GM23248 (cell line): ENCODE data around the gene CCDC89. TPM values are rescaled to one million over a fixed set of nuclear protein-coding genes. Genes with fewer than 3 reads are reported as not detected.

ENCODE experiments used
- DNase-seq: peaks from one replicate; pipeline ENCODE4 v3.0.0-alpha.2; 2015
- H2AFZ ChIP-seq: fragments of 200-600 bp; sonication (generic); 2 replicates; pipeline ENCODE4 v1.6.1; 2016; ENCODE audit warnings: antibody characterized with exemption
- H3F3A ChIP-seq: fragments of 200-600 bp; sonication (generic); 2 replicates; pipeline ENCODE4 v1.6.1; 2016; ENCODE audit warnings: mild to moderate bottlenecking, antibody characterized with exemption, mixed run types; ENCODE audit not compliant: insufficient read depth
- H3K27ac ChIP-seq: fragments of 200-600 bp; sonication (generic); 2 replicates; pipeline ENCODE4 v1.5.1; 2016; ENCODE audit warnings: mild to moderate bottlenecking
- H3K27me3 ChIP-seq: fragments of 200-600 bp; sonication (generic); replicated peaks from 2 replicates; pipeline ENCODE4 v1.6.1; 2016; ENCODE audit warnings: mild to moderate bottlenecking; ENCODE audit not compliant: insufficient read depth
- H3K36me3 ChIP-seq: fragments of 200-600 bp; sonication (generic); 2 replicates; pipeline ENCODE4 v1.6.1; 2016; ENCODE audit warnings: low read depth, mild to moderate bottlenecking
- H3K4me1 ChIP-seq: fragments of 200-600 bp; sonication (generic); 2 replicates; pipeline ENCODE4 v1.6.1; 2016; ENCODE audit warnings: mild to moderate bottlenecking; ENCODE audit not compliant: insufficient read depth
- H3K4me2 ChIP-seq: fragments of 200-600 bp; sonication (generic); one replicate; pipeline ENCODE4 v1.6.1; 2016; ENCODE audit warnings: mild to moderate bottlenecking; ENCODE audit not compliant: unreplicated experiment
- H3K4me3 ChIP-seq: fragments of 200-600 bp; sonication (generic); 2 replicates; pipeline ENCODE4 v1.5.1; 2016; ENCODE audit warnings: mild to moderate bottlenecking
- H3K79me2 ChIP-seq: fragments of 200-600 bp; sonication (generic); 2 replicates; pipeline ENCODE4 v1.6.1; 2016; ENCODE audit warnings: mild to moderate bottlenecking; ENCODE audit not compliant: insufficient read depth
- H3K9ac ChIP-seq: fragments of 200-600 bp; sonication (generic); 2 replicates; pipeline ENCODE4 v1.6.1; 2016; ENCODE audit warnings: mild to moderate bottlenecking
- H3K9me2 ChIP-seq: fragments of 200-600 bp; sonication (generic); 2 replicates; pipeline ENCODE4 v1.6.1; 2016; ENCODE audit warnings: mixed run types, mild to moderate bottlenecking, moderate library complexity; ENCODE audit not compliant: insufficient read depth
- H3K9me3 ChIP-seq: fragments of 200-600 bp; sonication (generic); one replicate; pipeline ENCODE4 v1.6.1; 2017; ENCODE audit warnings: low read depth
- H4K20me1 ChIP-seq: fragments of 200-600 bp; sonication (generic); 2 replicates; pipeline ENCODE4 v1.6.0; 2016; ENCODE audit not compliant: insufficient read depth
- EZH2 ChIP-seq: fragments of 200-600 bp; sonication (generic); IDR thresholded peaks from 2 replicates; pipeline ENCODE4 v1.6.1; 2018; ENCODE audit warnings: antibody characterized with exemption, mild to moderate bottlenecking; ENCODE audit not compliant: insufficient read depth, poor library complexity, severe bottlenecking
- EZH2phosphoT487 ChIP-seq: fragments of 200-600 bp; sonication (generic); IDR thresholded peaks from 2 replicates; pipeline ENCODE4 v1.6.1; 2018; ENCODE audit warnings: antibody characterized with exemption, moderate library complexity, mild to moderate bottlenecking, low read depth; ENCODE audit not compliant: insufficient read depth
- WGBS, 2 experiments: methylation state at CpG; one replicate each; pipeline ENCODE4 v1.1.6; 2015 to 2017; ENCODE audit warnings: low lambda C conversion rate in 2 of 2, low coverage in 1 of 2; ENCODE audit errors: missing lambda C conversion rate in 2 of 2; 5-methylcytosine and 5-hydroxymethylcytosine counted together
- in situ Hi-C: fragments of 300-500 bp; cut with MboI; formaldehyde crosslinking; loops from 2 replicates; pipeline ENCODE4 v1.15.0; 2020
- polyA plus RNA-seq: library from polyadenylated mRNA; unstranded; fragments of >200 nt; fragmentation: Nextera tagmentation; extraction: Ambion mirVana; gene quantifications from 2 replicates; pipeline ENCODE4 v1.2.1, GENCODE V29; 2016
- total RNA-seq: library from RNA; depleted of rRNA; stranded (reverse); fragments of >200 nt; shearing (Covaris generic); gene quantifications from 2 replicates; pipeline ENCODE4 v1.2.3, GENCODE V29; 2014

Gene CCDC89
- total and polyA plus RNA-seq, 2 experiments from 2014 or later = 2.8 to 4.6 TPM

DNA sequence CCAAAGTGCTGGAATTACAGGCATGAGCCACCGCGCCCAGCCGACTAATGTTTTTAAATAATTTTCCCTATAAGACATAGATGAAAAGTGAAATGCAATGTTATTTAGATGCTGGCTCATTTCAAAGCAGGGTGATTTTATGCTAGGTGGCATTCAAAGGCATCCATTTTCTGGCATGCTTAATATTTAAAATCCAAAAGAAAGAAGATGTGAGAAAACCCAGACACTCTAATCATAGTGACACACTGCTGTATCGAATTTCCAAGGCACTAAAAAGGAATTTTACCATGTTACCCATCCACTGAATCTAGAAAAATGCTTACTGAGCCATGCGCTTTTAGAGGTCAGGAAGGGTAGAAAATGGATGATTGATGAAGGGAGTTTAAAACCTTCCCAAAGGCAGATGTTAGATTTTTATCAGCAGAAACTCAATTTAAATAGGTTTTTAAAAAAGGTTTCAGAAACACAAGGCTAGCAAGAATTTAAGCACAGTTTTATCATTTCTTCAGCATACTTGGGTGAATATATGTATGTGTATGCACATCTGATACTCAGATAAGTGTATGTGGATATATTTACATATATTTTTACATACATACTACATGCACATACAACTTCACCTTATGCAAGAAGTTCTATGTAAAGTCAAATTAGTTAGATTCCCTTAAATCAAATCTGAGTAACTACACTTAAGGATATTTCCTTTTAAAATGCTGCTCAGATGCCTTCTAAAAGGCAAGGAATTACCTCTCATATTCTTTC, 24.1 kb upstream of the CCDC89 start:
- no peak for DNase-seq
- H3K9me3 ChIP-seq = no peaks in the 10 kb centered on the region
- H3K4me1 ChIP-seq = peaks cover 15% of the 10 kb centered on the region
- H2AFZ ChIP-seq = no peak overlapping the region
- H3K79me2 ChIP-seq = no peaks in the 10 kb centered on the region
- H3K9ac ChIP-seq = no peak overlapping the region
- no peaks in the 10 kb centered on the region for H3K27me3 ChIP-seq
- no peaks in the 10 kb centered on the region for H3K9me2 ChIP-seq
- H3K27ac ChIP-seq = no peak overlapping the region
- H3K4me2 ChIP-seq = no peak overlapping the region
- no peak for TF ChIP-seq EZH2
- no peak for TF ChIP-seq EZH2phosphoT487
- H4K20me1 ChIP-seq = no peaks in the 10 kb centered on the region
- in situ Hi-C loops = no loop called here
- no peaks in the 10 kb centered on the region for H3K36me3 ChIP-seq
- peaks cover 14% of the 10 kb centered on the region for H3F3A ChIP-seq
- 87 to 88% methylated on average over 5 of the region's 5 CpGs for WGBS, 2 experiments
- H3K4me3 ChIP-seq = no peak overlapping the region

DNA sequence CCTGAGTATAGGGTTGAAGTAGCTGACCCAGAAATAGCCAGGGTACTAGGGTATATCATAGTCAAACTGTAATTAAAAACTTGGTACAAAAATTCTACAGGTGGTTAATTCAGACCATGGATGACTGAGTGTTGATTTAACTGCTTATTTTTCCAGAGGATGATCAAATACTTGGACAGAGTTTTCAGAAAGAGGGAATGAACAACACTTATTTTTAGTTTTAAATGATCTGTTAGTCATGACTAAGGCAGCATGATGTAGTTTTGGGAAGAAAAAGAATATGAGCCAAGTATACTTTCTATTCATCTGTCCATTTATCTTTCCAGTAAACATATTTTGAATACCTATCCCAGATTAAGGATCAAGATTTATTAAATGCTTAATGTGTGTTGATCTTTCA, 19.8 kb upstream of the CCDC89 start:
- in situ Hi-C loops = no loop called here
- no peaks in the 10 kb centered on the region for H3K9me2 ChIP-seq
- no peak overlapping the region for H2AFZ ChIP-seq
- 0 out of 2 replicates have a peak overlapping the region, but pooled peaks have one; percentile 13 for H3K27ac ChIP-seq
- peak overlapping the region; percentile 47 for H3K4me2 ChIP-seq
- peaks cover 17% of the 10 kb centered on the region for H3K4me1 ChIP-seq
- H4K20me1 ChIP-seq = no peaks in the 10 kb centered on the region
- H3K4me3 ChIP-seq = no peak overlapping the region
- no peaks in the 10 kb centered on the region for H3K27me3 ChIP-seq
- H3F3A ChIP-seq = peaks cover 20% of the 10 kb centered on the region
- no peaks in the 10 kb centered on the region for H3K36me3 ChIP-seq
- H3K79me2 ChIP-seq = no peaks in the 10 kb centered on the region
- H3K9me3 ChIP-seq = no peaks in the 10 kb centered on the region
- no peak overlapping the region for H3K9ac ChIP-seq
- TF ChIP-seq EZH2 (no peak), EZH2phosphoT487 (no peak)
- DNase-seq = peak; percentile 62

DNA sequence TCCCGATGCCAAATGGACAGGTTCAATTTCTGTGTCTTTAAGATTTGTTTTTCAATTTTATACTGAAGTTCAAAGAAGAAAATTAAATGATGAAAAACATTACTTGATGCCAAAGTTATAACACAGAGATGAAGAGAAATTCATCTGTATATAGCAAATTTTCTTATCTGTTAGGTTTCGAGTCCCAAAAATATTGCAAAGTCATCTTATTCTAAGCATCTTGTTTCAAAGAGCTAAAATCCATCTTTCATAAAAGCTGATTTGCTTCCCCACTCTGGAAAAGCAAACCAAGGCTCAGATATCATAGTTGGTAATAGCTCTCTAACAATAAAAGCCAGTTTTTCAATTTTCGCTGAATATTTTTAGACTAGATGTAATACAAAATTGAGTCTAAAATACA, 19.0 kb upstream of the CCDC89 start:
- Histone ChIP-seq H2AFZ (no peak overlapping the region), H3K9me2 (no peaks in the 10 kb centered on the region), H3K27ac (no peak overlapping the region), H3K9me3 (no peaks in the 10 kb centered on the region), H3K79me2 (no peaks in the 10 kb centered on the region), H3F3A (peaks cover 20% of the 10 kb centered on the region), H4K20me1 (no peaks in the 10 kb centered on the region), H3K4me3 (no peak overlapping the region), H3K36me3 (no peaks in the 10 kb centered on the region), H3K4me1 (peaks cover 17% of the 10 kb centered on the region), H3K27me3 (no peaks in the 10 kb centered on the region), H3K9ac (no peak overlapping the region), H3K4me2 (peak overlapping the region; percentile 47)
- DNase-seq = no peak
- in situ Hi-C loops = no loop called here
- no peak for TF ChIP-seq EZH2phosphoT487
- WGBS, 2 experiments = 96 to 98% methylated on average over 3 of the region's 3 CpGs

DNA sequence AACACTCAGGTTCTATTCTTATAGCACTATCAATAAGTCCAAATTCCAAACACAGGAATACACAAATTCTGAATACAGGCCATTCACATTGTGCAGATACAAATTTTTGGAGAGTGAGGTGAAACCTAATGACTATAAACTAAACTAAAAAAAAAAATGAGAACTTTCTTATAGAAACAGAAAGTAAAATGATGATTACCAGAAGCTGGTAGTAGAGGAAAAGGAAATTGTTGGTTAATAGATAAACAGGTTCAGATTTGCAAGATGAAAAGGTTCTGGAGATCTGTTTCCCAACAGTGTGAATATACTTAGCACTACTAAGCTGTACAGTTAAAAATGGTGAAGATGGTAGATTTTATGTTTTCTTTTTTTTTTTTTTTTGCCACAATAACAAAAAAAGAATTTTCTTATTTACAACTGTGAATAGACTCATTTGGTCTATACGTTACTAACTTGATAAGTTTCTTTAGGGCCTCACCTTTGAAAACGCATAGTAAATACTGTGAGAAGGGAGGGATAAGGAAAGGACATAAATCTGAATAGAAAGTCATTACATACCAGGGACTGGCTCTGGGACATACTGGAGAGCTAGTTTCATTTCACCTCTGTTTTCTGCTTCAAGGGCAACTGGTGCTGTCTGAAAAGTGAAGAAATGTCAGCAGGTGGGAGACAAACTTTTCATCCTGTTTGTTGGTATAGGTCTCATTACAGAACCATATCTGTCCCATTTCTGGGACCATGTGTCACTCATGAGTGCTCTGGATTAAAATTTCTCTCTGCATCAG, 14.2 kb upstream of the CCDC89 start:
- no peak for DNase-seq

More for the DNA sequence above, 14.2 kb upstream of the CCDC89 start:
- Histone ChIP-seq H4K20me1 (no peaks in the 10 kb centered on the region), H3K4me1 (peaks cover 13% of the 10 kb centered on the region), H3K4me3 (no peak overlapping the region), H3K9me3 (no peaks in the 10 kb centered on the region), H3K27me3 (no peaks in the 10 kb centered on the region), H3K79me2 (no peaks in the 10 kb centered on the region), H2AFZ (no peak overlapping the region), H3K9ac (no peak overlapping the region), H3F3A (peaks cover 14% of the 10 kb centered on the region), H3K9me2 (no peaks in the 10 kb centered on the region), H3K4me2 (no peak overlapping the region), H3K27ac (no peak overlapping the region), H3K36me3 (no peaks in the 10 kb centered on the region)
- 86 to 88% methylated on average over 2 of the region's 2 CpGs for WGBS, 2 experiments
- no peak for TF ChIP-seq EZH2
- TF ChIP-seq EZH2phosphoT487 = no peak
- in situ Hi-C loops = loop anchor here (10.0 to 25.0 kb wide), 2 partner anchors 145 to 262 kb away; no protein-coding TSS in a partner anchor
